ENCODE data around the gene SVOPL.

Gene SVOPL

GRCh38 chr7:138608275-138608674 is 92.9 kb downstream of the SVOPL start:
- no peak for DNase-seq (ENCODE audit: low read depth in 2 of 2, low spot score in 1 of 2)

GRCh38 chr7:138607216-138608126 is 93.7 kb downstream of the SVOPL start:
- DNase-seq (ENCODE audit: low read depth in 2 of 2, low spot score in 1 of 2), result no peak

GRCh38 chr7:138606236-138606635 is 94.9 kb downstream of the SVOPL start:
- no peak for DNase-seq (ENCODE audit: low read depth in 2 of 2, low spot score in 1 of 2)

GRCh38 chr7:138603549-138604318 is 97.4 kb downstream of the SVOPL start:
- DNase-seq (ENCODE audit: low read depth in 2 of 2, low spot score in 1 of 2), result no peak

DNA sequence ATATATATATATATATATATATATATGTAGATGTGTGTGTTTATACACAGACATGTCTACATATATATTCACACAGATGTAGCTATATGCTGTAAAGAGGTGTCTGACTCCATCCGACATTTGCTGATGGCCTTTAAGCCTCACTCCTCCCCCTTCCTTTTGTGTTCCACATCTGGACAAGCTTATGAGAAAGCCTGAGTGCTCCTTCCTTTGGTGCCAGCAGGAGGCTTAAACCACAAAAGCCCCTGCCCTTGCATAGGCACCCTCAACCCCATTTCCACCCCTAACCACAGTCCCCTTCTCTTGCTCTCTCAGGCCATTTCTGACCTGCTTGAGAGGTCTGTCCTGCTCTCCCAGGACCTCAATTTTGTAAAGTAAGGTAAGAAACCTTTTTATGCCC is 98.7 kb downstream of the SVOPL start:
- DNase-seq (ENCODE audit: low read depth in 2 of 2, low spot score in 1 of 2), result no peak

- no peak for DNase-seq (ENCODE audit: low read depth in 2 of 2, low spot score in 1 of 2)
Observed at GRCh38 chr7:138595454-138595853, 105.7 kb downstream of the SVOPL start.

DNA sequence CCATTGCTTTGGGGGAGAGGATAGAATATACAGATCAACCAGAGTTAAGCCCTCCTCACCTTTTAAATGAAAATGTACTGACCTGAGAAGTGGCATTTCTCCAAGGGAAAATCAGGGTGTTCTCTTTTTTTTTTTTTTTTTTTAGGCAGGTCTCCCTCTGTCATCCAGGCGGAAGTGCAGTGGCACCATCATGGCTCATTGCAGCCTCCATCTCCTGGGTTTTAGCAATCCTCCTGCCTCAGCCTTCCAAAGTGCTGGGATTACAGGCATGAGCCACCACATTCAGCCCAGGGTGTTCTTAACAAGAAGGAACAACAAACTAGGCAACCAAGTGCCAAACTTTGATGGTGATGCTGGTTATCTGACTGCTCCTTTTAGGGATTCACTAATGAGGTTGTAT is 111.0 kb downstream of the SVOPL start:
- no peak for DNase-seq (ENCODE audit: low read depth in 2 of 2, low spot score in 1 of 2)

GRCh38 chr7:138588986-138589385 is 112.2 kb downstream of the SVOPL start:
- no peak for DNase-seq (ENCODE audit: low read depth in 2 of 2, low spot score in 1 of 2)

DNA sequence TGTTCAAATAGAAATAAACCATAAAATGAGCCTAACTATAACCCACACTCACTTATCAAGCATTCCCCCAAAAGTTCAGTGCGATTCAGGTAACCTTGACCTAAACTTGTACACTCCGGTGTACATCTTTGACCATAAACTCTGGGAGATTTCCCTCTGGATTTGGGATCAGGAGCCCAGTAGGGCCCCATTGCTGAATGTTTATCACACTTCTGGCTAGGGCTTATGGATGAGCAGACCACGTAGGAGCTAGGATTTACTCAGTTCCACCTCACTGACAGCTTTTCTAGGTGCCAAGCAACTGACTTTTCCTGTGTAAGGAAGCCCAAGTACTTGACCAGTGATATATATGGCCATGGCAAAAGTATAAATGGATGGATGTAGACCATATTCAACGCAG is 113.7 kb downstream of the SVOPL start:
- no peak for DNase-seq (ENCODE audit: low read depth in 2 of 2, low spot score in 1 of 2)

DNA sequence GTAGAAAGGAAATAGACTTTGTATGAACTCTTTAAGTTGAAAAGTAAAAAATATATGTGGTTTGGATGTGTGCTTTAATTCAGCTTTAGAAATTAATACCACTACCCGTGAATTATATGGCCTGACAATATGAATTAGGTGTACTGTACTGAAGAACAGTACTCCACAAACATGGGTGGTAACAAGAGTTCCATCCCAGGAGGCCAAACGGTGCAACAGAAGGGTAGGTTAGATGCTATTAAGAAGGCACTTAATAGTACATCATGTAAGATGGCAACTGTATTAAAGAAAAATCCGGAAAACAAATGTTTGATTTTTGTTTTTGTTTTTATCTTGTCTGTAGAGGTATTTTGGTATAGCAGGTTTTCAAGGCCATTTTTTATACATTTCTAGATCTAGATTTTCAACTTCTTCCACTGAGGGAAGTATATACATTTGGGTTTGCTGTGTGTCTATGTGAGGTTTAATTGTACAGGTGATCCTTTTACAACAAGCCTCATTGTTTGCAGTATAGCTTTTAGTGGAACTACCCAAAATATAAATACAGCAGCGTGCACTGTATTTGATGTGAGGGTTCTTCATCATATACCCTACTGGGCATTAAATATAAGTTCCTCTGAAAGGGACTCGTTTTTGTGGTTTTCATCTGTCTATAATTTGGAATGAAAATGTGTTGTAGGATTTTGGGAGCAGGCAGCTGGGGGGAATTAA is 115.7 kb downstream of the SVOPL start:
- no peak for DNase-seq (ENCODE audit: low read depth in 2 of 2, low spot score in 1 of 2)

DNA sequence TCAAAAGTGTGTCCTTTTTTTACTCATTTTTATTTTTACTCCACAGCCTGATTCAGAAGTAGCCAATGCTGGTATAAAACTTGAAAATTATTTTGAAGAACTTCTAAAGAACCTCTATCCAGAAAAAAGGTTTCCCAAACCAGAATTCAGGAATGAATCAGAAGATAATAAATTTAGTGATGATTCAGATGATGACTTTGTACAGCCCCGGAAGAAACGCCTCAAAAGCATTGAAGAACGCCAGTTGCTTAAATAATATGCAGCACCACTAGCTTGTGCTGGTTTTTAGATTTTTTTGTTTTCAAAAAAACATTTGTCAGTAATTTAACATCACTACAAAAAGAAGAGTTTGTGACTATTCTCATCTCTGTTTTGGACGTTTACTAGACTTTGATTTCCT is 116.5 kb downstream of the SVOPL start:
- no peak for DNase-seq (ENCODE audit: low read depth in 2 of 2, low spot score in 1 of 2)

DNA sequence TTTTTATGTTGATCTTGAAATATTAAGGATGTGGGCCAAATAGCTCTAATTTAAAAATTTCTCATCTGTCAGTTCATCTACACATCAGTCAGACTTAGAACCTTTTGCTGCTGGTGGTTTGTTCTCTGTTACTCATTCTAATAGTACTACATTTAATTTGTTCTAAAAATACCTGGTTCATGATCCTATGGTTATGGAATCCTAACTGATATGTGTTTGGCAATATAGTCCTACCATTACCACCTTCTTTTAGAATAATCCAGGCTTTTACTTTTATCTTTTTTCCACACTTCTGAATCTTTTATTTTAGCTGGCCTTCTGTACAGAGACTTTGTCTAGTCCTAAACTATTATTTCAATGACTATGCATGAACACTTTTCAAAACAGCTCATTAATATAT is 116.9 kb downstream of the SVOPL start:
- DNase-seq (ENCODE audit: low read depth in 2 of 2, low spot score in 1 of 2), result no peak

DNA sequence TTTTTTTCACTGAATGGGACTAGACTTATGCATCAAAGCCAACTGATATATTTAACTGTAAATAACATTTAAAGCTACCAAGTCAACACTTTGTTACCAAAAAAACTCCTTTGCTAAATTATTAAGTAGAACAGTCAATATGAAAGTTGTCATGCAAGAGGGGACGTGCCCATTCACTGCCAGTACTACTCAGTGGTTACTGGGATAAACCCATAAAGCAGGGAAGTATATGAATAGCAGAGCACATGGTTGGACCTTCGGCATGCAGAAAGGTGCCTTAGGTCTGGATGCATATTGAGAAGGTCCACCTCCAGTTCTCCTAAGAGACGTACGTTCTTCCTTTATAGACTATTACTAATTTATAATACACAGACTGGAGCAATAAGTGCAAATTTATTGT is 120.1 kb downstream of the SVOPL start:
- DNase-seq (ENCODE audit: low read depth in 2 of 2, low spot score in 1 of 2), result no peak

GRCh38 chr7:138579671-138580070 is 121.5 kb downstream of the SVOPL start:
- no peak for DNase-seq (ENCODE audit: low read depth in 2 of 2, low spot score in 1 of 2)

- no peak for DNase-seq (ENCODE audit: low read depth in 2 of 2, low spot score in 1 of 2)
Observed at GRCh38 chr7:138579136-138579535, 122.0 kb downstream of the SVOPL start.

DNA sequence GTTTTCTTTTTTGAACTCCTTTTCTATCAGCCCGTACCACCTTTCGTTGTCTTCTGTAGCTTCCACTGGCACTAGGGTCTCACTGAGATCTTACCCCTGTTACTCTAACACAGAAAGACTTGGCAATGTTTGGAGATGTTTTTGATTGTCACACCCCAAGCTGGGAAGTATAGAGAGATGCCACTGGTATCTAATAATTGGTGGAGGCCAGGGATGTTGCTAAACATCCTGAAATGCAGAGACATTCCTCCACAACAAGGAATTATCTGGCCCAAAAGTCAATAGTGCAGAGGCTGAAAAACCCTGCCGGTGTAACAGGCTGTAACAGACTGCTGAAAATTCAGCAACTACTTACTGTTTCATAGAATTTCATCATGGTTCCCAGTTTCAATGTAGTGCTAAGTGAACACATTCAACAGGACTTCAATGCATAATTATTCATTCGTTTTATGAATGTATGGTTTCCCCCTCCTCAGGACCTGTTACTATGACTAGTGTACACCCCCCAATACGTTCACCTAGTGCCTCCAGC is 125.2 kb downstream of the SVOPL start:
- no peak for DNase-seq (ENCODE audit: low read depth in 2 of 2, low spot score in 1 of 2)

DNA sequence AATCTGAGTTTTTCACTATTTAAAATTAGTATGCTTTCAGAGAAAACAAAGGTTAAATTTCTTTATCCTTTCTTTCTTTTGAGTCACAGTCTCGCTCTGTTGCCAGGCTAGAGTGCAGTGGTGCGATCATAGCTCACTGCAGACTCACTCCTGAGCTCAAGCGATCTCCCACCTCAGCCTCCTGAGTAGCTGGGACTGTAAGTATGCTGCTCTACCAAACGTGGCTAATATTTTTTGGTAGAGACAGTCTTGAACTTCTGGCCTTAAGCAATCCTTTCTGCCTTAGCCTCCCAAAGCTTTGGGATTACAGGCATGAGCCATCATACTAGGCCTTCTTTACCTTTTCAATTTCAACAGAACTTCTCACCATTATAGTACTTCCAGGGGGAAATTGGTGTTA is 127.4 kb downstream of the SVOPL start:
- DNase-seq (ENCODE audit: low read depth in 2 of 2, low spot score in 1 of 2), result no peak

GRCh38 chr7:138570715-138571114 is 130.4 kb downstream of the SVOPL start:
- no peak for DNase-seq (ENCODE audit: low read depth in 2 of 2, low spot score in 1 of 2)

DNA sequence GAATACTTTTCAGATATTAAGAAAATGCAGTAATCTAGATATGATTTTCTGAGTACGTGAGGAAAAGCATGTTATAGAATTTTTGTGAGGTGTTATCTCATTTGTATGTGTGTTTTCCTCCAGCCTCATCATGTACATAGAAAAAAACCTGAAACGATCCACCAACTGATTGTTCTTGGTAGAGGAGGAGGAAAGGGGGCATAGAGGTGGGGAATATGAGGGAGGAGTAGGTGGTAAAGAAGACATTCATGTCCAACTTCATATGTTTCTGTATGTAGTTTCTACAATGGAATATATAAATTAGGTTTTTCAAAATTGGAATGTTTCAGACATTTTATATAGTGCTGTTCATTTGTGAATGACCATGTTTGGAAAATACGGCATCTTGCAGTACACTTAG is 131.7 kb downstream of the SVOPL start:
- DNase-seq (ENCODE audit: low read depth in 2 of 2, low spot score in 1 of 2), result no peak

- no peak for DNase-seq (ENCODE audit: low read depth in 2 of 2, low spot score in 1 of 2)
Observed at GRCh38 chr7:138568655-138569054, 132.5 kb downstream of the SVOPL start.

DNA sequence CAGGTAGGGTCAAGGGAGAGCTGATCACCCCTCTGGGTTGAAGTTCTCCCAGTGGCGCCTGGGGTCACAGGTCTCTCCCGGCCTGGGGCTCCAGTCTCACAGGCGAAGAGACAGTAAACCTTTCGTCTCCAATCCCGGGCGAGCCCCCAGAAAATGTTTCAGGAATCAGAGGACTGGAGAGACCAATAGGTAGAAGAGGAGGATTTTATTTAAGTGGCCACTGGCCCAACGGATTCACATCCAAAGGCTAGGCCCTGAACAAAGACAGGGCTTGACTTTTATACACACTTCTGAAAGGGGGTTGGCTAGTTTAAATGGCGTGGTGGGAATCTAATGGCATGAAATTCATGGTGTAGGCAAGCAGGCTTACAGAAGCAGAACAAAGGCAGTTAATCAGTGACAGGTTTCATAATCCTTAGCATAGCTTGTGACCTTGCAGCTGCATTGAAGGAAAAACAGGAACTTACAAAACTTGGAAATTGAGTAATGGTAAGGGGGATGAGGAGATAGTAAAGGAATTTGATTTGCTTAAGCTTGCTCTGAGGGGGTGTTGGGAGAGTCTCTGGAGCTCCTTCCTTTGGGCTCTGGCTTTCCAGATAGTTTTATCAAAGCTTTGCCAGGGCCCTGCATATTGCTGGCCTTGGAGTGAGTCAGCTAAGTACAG is 135.6 kb downstream of the SVOPL start:
- DNase-seq (ENCODE audit: low read depth in 2 of 2, low spot score in 1 of 2), result no peak

Data from stimulated activated CD8-positive, alpha-beta memory T cell treated with anti-CD3 and anti-CD28 coated beads, Interleukin-4, amount 100 ng/mL, for 1 hour (primary cell).